ENCODE results near the gene GABARAP. TPM values are rescaled to one million over a fixed set of nuclear protein-coding genes. Genes with fewer than 3 reads are reported as not detected.
A peak's percentile ranks its signal among the peaks of the same experiment; 100 is the strongest.

The GABARAP gene
- total RNA-seq, 1 donor from 2014 or later, result 449 TPM

GRCh38 chr17:7262192-7262934, 20.1 kb upstream of the GABARAP start, which contains the start of gene CLDN7:
TSS of gene CLDN7 (minus strand) at chr17:7262478. CDS start at chr17:7262043, 435 bp downstream.
- DNase-seq (ENCODE audit: low spot score), result no peak
- intact Hi-C loops (cut with DNase I), result no loop called here

- intact Hi-C loops (cut with DNase I), result no loop called here
- DNase-seq (ENCODE audit: low spot score), result no peak
Measured at GRCh38 chr17:7261379-7262191, 19.3 kb upstream of the GABARAP start.

GRCh38 chr17:7260651-7261378, 18.6 kb upstream of the GABARAP start:
- DNase-seq (ENCODE audit: low spot score), result no peak
- intact Hi-C loops (cut with DNase I), result no loop called here

GRCh38 chr17:7260151-7260550, 17.9 kb upstream of the GABARAP start:
- no peak for DNase-seq (ENCODE audit: low spot score)
- intact Hi-C loops (cut with DNase I), result no loop called here

GRCh38 chr17:7259555-7259889, 17.3 kb upstream of the GABARAP start:
- DNase-seq (ENCODE audit: low spot score), result no peak
- intact Hi-C loops (cut with DNase I), result no loop called here

- no peak for DNase-seq (ENCODE audit: low spot score)
- intact Hi-C loops (cut with DNase I), result no loop called here
Measured at GRCh38 chr17:7258731-7259554, 16.7 kb upstream of the GABARAP start.

GRCh38 chr17:7256766-7257456, 14.7 kb upstream of the GABARAP start:
- no peak for DNase-seq (ENCODE audit: low spot score)
- intact Hi-C loops (cut with DNase I), result no loop called here

GRCh38 chr17:7254511-7254910, 12.3 kb upstream of the GABARAP start:
- DNase-seq (ENCODE audit: low spot score), result no peak
- intact Hi-C loops (cut with DNase I), result loop anchor here (5.0 kb wide), 1 partner anchor 318 kb away; no protein-coding TSS in a partner anchor

GRCh38 chr17:7253082-7253481, 10.8 kb upstream of the GABARAP start:
- no peak for DNase-seq (ENCODE audit: low spot score)
- intact Hi-C loops (cut with DNase I), result loop anchor here (5.0 kb wide), 1 partner anchor 319 kb away; no protein-coding TSS in a partner anchor

- peak; percentile 97 for DNase-seq (ENCODE audit: low spot score)
- intact Hi-C loops (cut with DNase I), result loop anchor here (1.0 to 5.0 kb wide), 3 partner anchors 13 to 320 kb away; partner anchors contain the start of genes PHF23 and SLC2A4
Measured at GRCh38 chr17:7252176-7253043, 10.2 kb upstream of the GABARAP start, which contains the start of gene ELP5. TSS of gene ELP5 (plus strand) at chr17:7252215. CDS start at chr17:7252551, 336 bp downstream.

- intact Hi-C loops (cut with DNase I), result loop anchor here (1.0 to 5.0 kb wide), 3 partner anchors 12 to 321 kb away; partner anchors contain the start of genes PHF23 and SLC2A4
- DNase-seq (ENCODE audit: low spot score), result peak; percentile 100
Measured at GRCh38 chr17:7251661-7252175, 9.5 kb upstream of the GABARAP start, which contains the start of gene CTDNEP1. TSS of gene CTDNEP1 (minus strand) at chr17:7251734. CDS start at chr17:7251296, 438 bp downstream.

- intact Hi-C loops (cut with DNase I), result loop anchor here (5.0 kb wide), 1 partner anchor 321 kb away; no protein-coding TSS in a partner anchor
- no peak for DNase-seq (ENCODE audit: low spot score)
Measured at GRCh38 chr17:7250695-7251627, 8.7 kb upstream of the GABARAP start.

GRCh38 chr17:7249830-7250229, 7.6 kb upstream of the GABARAP start:
- intact Hi-C loops (cut with DNase I), result loop anchor here (5.0 kb wide), 1 partner anchor 322 kb away; no protein-coding TSS in a partner anchor
- no peak for DNase-seq (ENCODE audit: low spot score)

- intact Hi-C loops (cut with DNase I), result no loop called here
Measured at GRCh38 chr17:7249214-7249613, 7.0 kb upstream of the GABARAP start.

GRCh38 chr17:7248796-7249195, 6.5 kb upstream of the GABARAP start:
- intact Hi-C loops (cut with DNase I), result no loop called here
- DNase-seq (ENCODE audit: low spot score), result no peak

More at GRCh38 chr17:7249214-7249613, 7.0 kb upstream of the GABARAP start:
- DNase-seq (ENCODE audit: low spot score), result no peak

- no peak for DNase-seq (ENCODE audit: low spot score)
Measured at GRCh38 chr17:7246779-7247178, 4.5 kb upstream of the GABARAP start.

More at GRCh38 chr17:7246779-7247178, 4.5 kb upstream of the GABARAP start:
- intact Hi-C loops (cut with DNase I), result no loop called here

Measured in cardiac septum (tissue), 1 donor.